NB4 (cell line): Measurements from ENCODE around the gene HDHD2.
"Not testable (repeated sequence)": the region's sequence is repeated elsewhere in the genome, so short reads cannot be mapped to it uniquely, and the experiment has no call there.

ENCODE experiments used
- DNase-seq: peaks from one replicate; pipeline ENCODE4 v3.0.0; 2010; ENCODE audit warnings: low read depth
- H3K4me3 ChIP-seq: one replicate; pipeline ENCODE4 v1.5.1; 2011; ENCODE audit warnings: mild to moderate bottlenecking, low read depth, low read length, moderate library complexity
- MYC ChIP-seq: IDR thresholded peaks from 2 replicates; pipeline ENCODE4 v1.6.1; 2011; ENCODE audit warnings: low read depth, low read length
- POLR2A ChIP-seq: IDR thresholded peaks from 2 replicates; pipeline ENCODE4 v1.6.1; 2011; ENCODE audit warnings: mild to moderate bottlenecking; ENCODE audit not compliant: insufficient read length; ENCODE audit errors: extremely low read depth
- TF ChIP-seq, protein P1 (sequence below): IDR thresholded peaks from one replicate; pipeline ENCODE4 v1.5.1; 2012; ENCODE audit warnings: low read depth, low read length
- TF ChIP-seq, protein P2 (sequence below): IDR thresholded peaks from 2 replicates; pipeline ENCODE4 v1.6.1; 2011; ENCODE audit warnings: low read depth, low read length

HDHD2 gene

GRCh38 chr18:47150029-47150823, at the start of gene HDHD2:
TSS of gene HDHD2 (minus strand) at chr18:47150500. CDS start at chr18:47136439, 14,061 bp downstream.
- TF ChIP-seq POLR2A = peak; percentile 87
- peak; percentile 37; the same call in 1 of the 2 replicates for TF ChIP-seq MYC
- TF ChIP-seq, protein P1, sequence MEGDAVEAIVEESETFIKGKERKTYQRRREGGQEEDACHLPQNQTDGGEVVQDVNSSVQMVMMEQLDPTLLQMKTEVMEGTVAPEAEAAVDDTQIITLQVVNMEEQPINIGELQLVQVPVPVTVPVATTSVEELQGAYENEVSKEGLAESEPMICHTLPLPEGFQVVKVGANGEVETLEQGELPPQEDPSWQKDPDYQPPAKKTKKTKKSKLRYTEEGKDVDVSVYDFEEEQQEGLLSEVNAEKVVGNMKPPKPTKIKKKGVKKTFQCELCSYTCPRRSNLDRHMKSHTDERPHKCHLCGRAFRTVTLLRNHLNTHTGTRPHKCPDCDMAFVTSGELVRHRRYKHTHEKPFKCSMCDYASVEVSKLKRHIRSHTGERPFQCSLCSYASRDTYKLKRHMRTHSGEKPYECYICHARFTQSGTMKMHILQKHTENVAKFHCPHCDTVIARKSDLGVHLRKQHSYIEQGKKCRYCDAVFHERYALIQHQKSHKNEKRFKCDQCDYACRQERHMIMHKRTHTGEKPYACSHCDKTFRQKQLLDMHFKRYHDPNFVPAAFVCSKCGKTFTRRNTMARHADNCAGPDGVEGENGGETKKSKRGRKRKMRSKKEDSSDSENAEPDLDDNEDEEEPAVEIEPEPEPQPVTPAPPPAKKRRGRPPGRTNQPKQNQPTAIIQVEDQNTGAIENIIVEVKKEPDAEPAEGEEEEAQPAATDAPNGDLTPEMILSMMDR = no peak
- TF ChIP-seq, protein P2, sequence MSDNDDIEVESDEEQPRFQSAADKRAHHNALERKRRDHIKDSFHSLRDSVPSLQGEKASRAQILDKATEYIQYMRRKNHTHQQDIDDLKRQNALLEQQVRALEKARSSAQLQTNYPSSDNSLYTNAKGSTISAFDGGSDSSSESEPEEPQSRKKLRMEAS = peak; percentile 39; the same call in 1 of the 2 replicates
- DNase-seq = peak; percentile 87
- H3K4me3 ChIP-seq = peak within 1 kb of the TSS; percentile 93

GRCh38 chr18:47195961-47196360, 45.7 kb upstream of the HDHD2 start:
- H3K4me3 ChIP-seq, DNase-seq: not testable (repeated sequence)

DNA sequence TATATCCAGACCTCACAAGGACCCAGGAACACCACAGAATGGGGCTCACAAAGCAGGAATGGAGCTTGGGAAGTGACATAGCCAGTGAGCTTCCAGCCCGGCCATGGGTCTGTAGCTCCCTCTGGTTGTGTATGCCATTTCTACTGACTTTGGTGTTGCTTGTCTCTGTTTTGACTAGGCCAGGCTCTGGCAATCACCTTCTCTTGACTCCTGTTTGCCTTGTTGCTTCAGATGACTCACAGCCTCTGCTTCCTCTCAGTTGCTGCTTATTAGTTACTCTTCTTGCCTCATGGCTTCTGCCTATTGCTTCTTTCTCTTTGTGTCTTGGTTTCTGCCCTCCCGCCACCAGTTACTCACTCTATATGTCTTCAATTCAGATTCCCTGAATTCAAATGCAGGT, 41.7 kb upstream of the HDHD2 start:
- no peak overlapping the region for H3K4me3 ChIP-seq
- DNase-seq = peak; percentile 7

GRCh38 chr18:47187721-47188120, 37.4 kb upstream of the HDHD2 start:
- DNase-seq = no peak
- TF ChIP-seq, protein P1 = no peak
- no peak for TF ChIP-seq POLR2A
- no peak for TF ChIP-seq MYC
- TF ChIP-seq, protein P2 = no peak
- H3K4me3 ChIP-seq = no peak overlapping the region

More for the DNA sequence above, 41.7 kb upstream of the HDHD2 start:
- TF ChIP-seq MYC (no peak), POLR2A (no peak)
- TF ChIP-seq, protein P1 = no peak
- TF ChIP-seq, protein P2 = no peak

- TF ChIP-seq POLR2A (no peak), MYC (no peak)
- TF ChIP-seq, protein P1 = no peak
- TF ChIP-seq, protein P2 = no peak
- H3K4me3 ChIP-seq = no peak overlapping the region
- peak; percentile 56 for DNase-seq
Observed at GRCh38 chr18:47184419-47185050, 34.2 kb upstream of the HDHD2 start.

DNA sequence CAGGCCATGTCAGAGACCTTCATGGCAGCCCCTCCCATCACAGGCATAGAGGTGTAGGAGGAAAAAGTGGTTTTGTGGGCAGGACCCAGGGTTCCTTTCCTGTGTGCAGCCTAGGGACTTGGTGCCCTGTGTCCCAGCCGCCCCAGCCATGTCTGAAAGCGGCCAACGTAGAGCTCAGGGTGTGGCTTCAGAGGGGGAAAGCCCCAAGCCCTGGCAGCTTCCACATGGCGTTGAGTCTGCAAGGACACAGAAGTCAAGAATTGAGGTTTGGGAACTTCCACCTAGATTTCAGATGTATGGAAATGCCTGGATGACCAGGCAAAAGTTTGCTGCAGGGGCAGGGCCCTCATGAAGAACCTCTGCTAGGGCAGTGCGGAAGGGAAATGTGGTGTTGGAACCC, 31.9 kb upstream of the HDHD2 start:
- not testable (repeated sequence) for H3K4me3 ChIP-seq, DNase-seq

GRCh38 chr18:47180765-47181164, 30.5 kb upstream of the HDHD2 start:
- no peak for DNase-seq
- TF ChIP-seq, protein P1 = no peak
- TF ChIP-seq, protein P2 = no peak
- TF ChIP-seq MYC (no peak), POLR2A (no peak)
- no peak overlapping the region for H3K4me3 ChIP-seq
